Type B pancreatic cell (in vitro differentiated cells): ENCODE measurements around the gene APMAP. TPM values are rescaled to one million over a fixed set of nuclear protein-coding genes. Genes with fewer than 3 reads are reported as not detected.

Experiments
- DNase-seq: peaks from one replicate; pipeline ENCODE4 v3.0.0; 2021; ENCODE audit warnings: mixed read lengths; ENCODE audit not compliant: unreplicated experiment; ENCODE audit errors: extremely low spot score
- H3K27ac Mint-ChIP-seq: 2 replicates; pipeline ENCODE4 v1.8.0; 2021; ENCODE audit warnings: mild to moderate bottlenecking, mixed read lengths
- H3K27me3 Mint-ChIP-seq: 2 replicates; pipeline ENCODE4 v1.8.0; 2021; ENCODE audit warnings: mixed read lengths
- H3K36me3 Mint-ChIP-seq: 2 replicates; pipeline ENCODE4 v1.8.0; 2021; ENCODE audit warnings: mixed read lengths
- H3K4me1 Mint-ChIP-seq: one replicate; pipeline ENCODE4 v1.8.0; 2021; ENCODE audit warnings: mixed read lengths; ENCODE audit not compliant: unreplicated experiment
- H3K4me3 Mint-ChIP-seq: 2 replicates; pipeline ENCODE4 v1.8.0; 2021; ENCODE audit warnings: mild to moderate bottlenecking, mixed read lengths
- H3K9me3 Mint-ChIP-seq: 2 replicates; pipeline ENCODE4 v1.8.0; 2021; ENCODE audit warnings: mixed read lengths
- total RNA-seq: library from RNA; stranded (reverse); gene quantifications from 2 replicates; pipeline ENCODE4 v1.2.1, GENCODE V29; 2021; ENCODE audit warnings: low replicate concordance
- TF ChIP-seq, protein P1 (sequence below): fragments of 200-600 bp; sonication (generic); conservative IDR thresholded peaks from 2 replicates; pipeline ENCODE4 v1.5.0; 2021; ENCODE audit warnings: antibody characterized with exemption, mild to moderate bottlenecking

APMAP gene
- total RNA-seq, 1 donor from 2014 or later = 71.6 TPM

DNA sequence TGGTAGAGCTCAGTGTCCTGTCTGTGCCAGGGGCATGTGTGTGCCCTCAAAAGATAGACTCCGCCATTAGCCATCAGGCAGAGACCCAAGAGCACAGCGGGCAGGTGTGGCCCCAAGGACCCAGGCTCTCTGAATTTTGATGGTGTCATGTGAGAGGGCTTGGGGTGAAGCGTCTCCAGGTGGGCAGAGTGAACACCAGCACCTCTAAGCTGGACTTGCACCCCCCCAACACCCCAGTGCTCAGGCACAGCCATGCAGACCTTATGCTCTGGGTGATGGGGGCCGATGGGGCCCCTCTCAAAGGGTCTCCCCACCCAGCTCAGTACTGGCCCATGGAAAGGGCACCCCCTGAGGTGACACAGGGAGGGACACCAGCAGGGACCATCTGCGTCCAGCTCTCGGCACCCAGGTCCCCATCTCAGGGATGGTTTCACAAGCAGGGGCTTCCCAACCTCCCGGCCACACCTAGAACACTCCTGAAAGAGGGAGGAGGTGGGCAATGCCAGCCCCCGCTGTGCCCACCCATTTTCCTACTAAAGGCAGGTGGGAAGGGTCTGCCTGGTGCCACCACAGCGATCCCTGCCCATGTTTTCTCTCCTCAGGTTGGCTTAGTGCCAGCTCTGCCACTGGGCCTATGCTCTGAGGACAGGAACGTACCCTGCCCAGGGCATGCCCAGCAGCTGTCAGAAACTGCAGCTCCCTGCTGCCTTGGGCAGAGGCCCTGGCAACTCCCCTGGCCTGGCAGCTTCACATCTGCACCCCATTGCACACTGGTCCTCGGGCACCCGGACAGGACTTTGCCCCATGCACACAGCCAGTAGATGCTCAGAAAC, 40.0 kb downstream of the APMAP start:
- Mint-ChIP-seq H3K9me3 (no peaks in the 10 kb centered on the region), H3K27ac (no peak overlapping the region), H3K27me3 (peaks cover 4% of the 10 kb centered on the region), H3K4me3 (no peak overlapping the region), H3K36me3 (no peaks in the 10 kb centered on the region), H3K4me1 (no peaks in the 10 kb centered on the region)
- DNase-seq = peak; percentile 58
- TF ChIP-seq, protein P1, sequence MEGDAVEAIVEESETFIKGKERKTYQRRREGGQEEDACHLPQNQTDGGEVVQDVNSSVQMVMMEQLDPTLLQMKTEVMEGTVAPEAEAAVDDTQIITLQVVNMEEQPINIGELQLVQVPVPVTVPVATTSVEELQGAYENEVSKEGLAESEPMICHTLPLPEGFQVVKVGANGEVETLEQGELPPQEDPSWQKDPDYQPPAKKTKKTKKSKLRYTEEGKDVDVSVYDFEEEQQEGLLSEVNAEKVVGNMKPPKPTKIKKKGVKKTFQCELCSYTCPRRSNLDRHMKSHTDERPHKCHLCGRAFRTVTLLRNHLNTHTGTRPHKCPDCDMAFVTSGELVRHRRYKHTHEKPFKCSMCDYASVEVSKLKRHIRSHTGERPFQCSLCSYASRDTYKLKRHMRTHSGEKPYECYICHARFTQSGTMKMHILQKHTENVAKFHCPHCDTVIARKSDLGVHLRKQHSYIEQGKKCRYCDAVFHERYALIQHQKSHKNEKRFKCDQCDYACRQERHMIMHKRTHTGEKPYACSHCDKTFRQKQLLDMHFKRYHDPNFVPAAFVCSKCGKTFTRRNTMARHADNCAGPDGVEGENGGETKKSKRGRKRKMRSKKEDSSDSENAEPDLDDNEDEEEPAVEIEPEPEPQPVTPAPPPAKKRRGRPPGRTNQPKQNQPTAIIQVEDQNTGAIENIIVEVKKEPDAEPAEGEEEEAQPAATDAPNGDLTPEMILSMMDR = no peak

DNA sequence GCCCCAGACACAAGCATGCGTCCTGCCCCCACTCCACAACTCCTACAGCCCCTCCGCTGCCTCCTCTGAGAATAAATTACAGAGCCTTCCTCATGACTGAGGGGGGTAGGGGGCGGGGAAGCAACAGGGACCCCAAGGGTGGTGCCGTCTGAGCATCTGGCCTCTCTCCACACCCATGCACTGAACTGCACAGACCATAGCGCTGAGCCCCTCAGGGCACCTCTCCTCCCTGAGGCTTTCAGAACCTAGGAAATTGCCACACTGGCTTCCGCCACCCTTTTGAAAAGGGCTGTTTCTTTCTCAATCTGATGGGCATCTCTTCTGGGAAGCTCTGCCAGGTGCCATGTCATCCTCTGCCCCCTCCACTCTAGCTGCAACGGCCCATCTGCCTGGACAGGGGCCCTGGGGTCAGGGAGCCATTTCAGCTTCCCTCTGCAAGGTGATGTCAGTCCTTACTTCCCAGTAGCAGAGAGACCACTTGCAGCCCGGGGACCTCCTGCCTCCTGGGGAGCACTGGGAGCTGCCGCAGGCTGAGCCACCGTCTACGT, 40.9 kb downstream of the APMAP start:
- peaks cover 7% of the 10 kb centered on the region for H3K9me3 Mint-ChIP-seq
- H3K4me3 Mint-ChIP-seq = no peak overlapping the region
- no peaks in the 10 kb centered on the region for H3K36me3 Mint-ChIP-seq
- TF ChIP-seq, protein P1 = no peak
- no peak for DNase-seq
- no peaks in the 10 kb centered on the region for H3K4me1 Mint-ChIP-seq
- peaks cover 4% of the 10 kb centered on the region for H3K27me3 Mint-ChIP-seq
- no peak overlapping the region for H3K27ac Mint-ChIP-seq

DNA sequence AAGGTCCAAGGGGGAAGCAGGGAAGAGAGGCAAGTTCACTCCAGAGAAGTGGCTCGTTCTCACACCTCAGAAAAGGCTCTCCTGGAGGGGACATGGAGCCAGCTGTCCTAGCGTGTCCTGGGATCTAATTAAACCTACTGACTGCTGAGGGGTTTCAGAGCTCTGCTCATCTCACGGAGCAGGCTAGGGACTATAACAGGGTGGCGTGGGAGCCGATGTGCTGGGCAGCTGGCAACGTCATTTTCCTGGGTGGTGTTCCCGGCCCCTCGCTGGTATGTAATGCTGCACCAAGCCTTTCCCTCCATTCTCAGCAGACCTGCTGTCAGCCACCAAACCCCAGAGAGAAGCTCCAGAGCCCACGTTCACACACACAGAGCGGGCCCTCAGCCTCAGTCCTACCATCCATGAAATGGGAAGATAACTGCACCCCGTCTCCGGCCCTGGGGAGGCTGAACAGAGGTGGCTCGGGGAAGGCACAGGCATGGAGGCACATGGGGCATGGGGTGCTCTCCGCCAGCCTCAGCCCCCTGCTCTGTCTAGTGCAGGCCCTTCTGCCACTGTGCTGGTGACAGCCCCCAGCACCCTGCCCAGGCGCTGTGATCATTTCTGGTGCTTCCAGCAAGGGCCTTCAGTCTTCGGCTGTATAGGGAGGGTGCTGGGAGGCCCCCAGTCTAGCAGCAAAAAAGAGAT, 41.6 kb downstream of the APMAP start:
- no peaks in the 10 kb centered on the region for H3K4me1 Mint-ChIP-seq
- peaks cover 7% of the 10 kb centered on the region for H3K9me3 Mint-ChIP-seq
- H3K27me3 Mint-ChIP-seq = peaks cover 4% of the 10 kb centered on the region

DNA sequence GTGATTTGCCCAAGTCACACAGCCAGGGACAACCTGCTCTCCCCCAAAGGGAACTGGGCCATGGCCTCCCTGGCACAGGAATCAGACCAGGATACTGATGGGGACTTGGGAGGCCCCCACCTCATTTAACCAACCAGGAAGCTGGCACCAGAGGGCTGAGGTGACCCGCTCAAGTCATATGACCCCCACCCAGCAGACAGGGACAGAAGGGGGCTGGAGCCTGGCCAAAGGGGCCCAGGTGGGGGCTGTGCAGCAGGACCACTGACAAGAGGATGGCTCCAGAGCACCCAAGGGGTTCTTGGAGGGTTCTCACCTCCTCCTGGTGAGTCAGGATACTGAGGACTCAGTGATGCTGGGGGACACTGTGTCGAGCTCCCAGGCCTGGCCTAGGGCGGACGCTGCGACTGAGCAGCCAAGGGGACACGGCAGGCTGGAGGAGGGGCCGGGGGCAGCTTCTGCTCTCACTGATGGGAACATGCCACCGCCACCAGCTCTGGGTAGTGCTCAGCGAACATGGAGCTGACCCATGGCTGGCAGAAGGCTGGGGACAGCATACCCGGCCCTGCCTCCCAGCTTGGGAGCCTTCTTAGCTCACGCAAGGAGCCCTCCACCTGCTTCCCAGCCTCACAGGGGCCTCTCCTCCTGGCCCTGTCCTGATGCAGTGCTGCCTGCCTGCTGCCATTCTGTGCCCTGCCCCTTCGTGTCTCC, 42.3 kb downstream of the APMAP start:
- DNase-seq = peak; percentile 58
- peaks cover 4% of the 10 kb centered on the region for H3K27me3 Mint-ChIP-seq
- H3K36me3 Mint-ChIP-seq = no peaks in the 10 kb centered on the region
- H3K4me3 Mint-ChIP-seq = no peak overlapping the region
- H3K27ac Mint-ChIP-seq = no peak overlapping the region
- no peaks in the 10 kb centered on the region for H3K4me1 Mint-ChIP-seq
- TF ChIP-seq, protein P1 = no peak
- H3K9me3 Mint-ChIP-seq = peaks cover 7% of the 10 kb centered on the region

More for the DNA sequence above, 41.6 kb downstream of the APMAP start:
- Mint-ChIP-seq H3K27ac (no peak overlapping the region), H3K36me3 (no peaks in the 10 kb centered on the region), H3K4me3 (no peak overlapping the region)
- TF ChIP-seq, protein P1 = no peak
- no peak for DNase-seq

DNA sequence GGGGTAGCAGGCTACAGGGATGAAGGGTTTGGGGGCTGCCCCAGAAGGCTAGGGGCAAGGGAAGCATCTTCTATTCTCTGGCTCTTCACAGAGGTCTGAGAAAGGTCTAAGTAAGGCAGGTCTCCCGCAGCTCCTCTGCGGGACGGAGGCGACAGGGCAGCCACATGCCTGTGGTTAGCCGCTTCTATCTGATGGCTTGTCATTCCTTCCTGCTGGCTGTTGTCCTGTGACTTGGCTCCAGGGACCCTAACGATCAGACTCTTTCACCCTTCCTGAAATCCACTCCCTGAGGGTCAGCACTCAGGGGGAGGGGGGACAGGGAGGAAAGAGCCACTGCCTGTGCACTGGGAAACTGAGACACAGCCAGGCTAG, 42.8 kb downstream of the APMAP start:
- Mint-ChIP-seq H3K4me3 (no peak overlapping the region), H3K9me3 (peaks cover 7% of the 10 kb centered on the region), H3K27ac (no peak overlapping the region), H3K4me1 (no peaks in the 10 kb centered on the region), H3K36me3 (no peaks in the 10 kb centered on the region), H3K27me3 (peaks cover 4% of the 10 kb centered on the region)
- TF ChIP-seq, protein P1 = no peak
- DNase-seq = peak; percentile 45
